HEK293T (cell line): ENCODE measurements around the gene LPIN2.

ENCODE experiments used
- FOXA1 ChIP-seq: fragments of 450-650 bp; IDR thresholded peaks from 2 replicates; pipeline ENCODE4 v1.6.1; 2016; ENCODE audit warnings: mild to moderate bottlenecking
- FOXK2 ChIP-seq: fragments of 450-650 bp; IDR thresholded peaks from 2 replicates; pipeline ENCODE4 v1.6.1; 2016; ENCODE audit warnings: mild to moderate bottlenecking
- FOXM1 ChIP-seq: fragments of 450-650 bp; IDR thresholded peaks from 2 replicates; pipeline ENCODE4 v1.6.1; 2017; ENCODE audit warnings: mild to moderate bottlenecking, borderline replicate concordance
- ZNF384 ChIP-seq: fragments of 450-650 bp; IDR thresholded peaks from 2 replicates; pipeline ENCODE4 v1.6.1; 2016

- TF ChIP-seq ZNF384 (no peak), FOXK2 (no peak), FOXA1 (no peak), FOXM1 (no peak)
Observed at GRCh38 chr18:3058328-3059191, 45.6 kb upstream of the LPIN2 start.
